Activated CD4-positive, alpha-beta T cell treated with anti-CD3 and anti-CD28 coated beads, Interleukin-10, Interleukin-2, amounts not matched to agents 100 ng/mL and 50 ng/mL, durations not matched to agents 16 hours and 8 hours (primary cell): ENCODE measurements around the gene NPC1.
"Not testable (repeated sequence)": the region's sequence is repeated elsewhere in the genome, so short reads cannot be mapped to it uniquely, and the experiment has no call there.

Experiments
- DNase-seq: peaks from one replicate; pipeline ENCODE4 v3.0.0-alpha.2; 2020

The NPC1 gene

DNA sequence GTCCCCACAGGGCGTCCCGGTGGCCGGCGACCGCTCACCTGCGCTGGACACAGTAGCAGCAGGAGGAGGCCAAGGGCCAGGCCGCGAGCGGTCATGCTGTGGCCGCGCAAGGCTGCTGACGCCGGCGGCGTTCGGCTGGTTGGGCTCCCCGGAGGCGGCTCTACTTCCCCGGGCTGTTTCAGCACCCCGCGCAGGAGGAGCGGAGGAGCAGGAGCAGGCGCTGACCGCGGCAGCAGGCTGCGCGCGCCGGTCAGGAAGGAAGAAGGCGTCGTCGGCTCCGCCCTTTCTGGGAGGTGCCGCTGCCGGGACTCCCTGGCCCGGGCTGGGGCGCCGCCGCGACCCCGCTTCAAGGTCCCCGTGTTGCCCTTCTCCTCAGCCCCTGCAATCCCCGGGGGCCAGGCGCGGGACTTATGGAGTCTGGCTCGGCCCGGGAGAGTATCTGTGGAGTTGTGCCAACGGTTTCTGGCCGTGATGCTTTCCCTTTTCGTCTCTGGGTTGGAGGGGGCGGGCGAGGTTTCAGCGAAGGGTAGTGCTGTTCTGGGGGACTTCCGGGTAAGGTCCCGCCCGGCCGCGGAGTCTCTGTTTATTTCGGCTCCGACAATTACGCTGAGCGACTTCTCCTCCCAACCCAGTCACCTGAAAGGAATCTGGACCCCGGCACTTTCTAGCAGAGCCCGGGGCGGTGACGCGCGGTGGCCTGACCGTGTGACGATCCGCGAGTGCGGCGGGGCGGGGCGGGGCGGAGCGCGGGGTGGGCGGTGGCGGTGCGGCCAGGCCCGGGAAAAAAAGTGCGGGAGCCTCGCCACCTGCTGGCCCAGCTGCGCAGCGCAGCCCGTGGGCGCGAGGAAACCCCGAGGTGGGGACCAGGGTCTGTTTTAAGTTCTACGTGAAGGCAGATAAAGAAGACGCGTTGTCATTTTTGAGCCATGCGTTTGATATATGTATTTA is at the start of gene NPC1:
TSS of gene NPC1 (minus strand) at position 258 of the 948 bp plus-strand sequence. CDS start at position 95, 163 bp downstream.
- peak; percentile 94 for DNase-seq

DNA sequence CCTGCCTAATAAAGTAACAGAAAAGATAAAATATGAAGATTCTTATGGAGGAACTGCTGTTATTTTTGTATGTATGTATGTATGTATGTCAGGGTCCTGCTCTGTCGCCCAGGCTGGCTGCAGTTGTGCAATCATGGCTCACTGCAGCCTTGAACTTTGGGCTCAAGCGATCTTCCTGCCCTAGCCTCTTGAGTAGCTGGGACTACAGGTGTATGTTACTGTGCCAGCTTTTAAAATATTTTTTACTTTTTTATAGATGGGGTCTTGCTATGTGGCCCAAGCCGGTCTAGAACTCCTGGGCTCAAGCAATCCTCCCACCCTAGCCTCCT is 49.7 kb upstream of the NPC1 start:
- no peak for DNase-seq

DNA sequence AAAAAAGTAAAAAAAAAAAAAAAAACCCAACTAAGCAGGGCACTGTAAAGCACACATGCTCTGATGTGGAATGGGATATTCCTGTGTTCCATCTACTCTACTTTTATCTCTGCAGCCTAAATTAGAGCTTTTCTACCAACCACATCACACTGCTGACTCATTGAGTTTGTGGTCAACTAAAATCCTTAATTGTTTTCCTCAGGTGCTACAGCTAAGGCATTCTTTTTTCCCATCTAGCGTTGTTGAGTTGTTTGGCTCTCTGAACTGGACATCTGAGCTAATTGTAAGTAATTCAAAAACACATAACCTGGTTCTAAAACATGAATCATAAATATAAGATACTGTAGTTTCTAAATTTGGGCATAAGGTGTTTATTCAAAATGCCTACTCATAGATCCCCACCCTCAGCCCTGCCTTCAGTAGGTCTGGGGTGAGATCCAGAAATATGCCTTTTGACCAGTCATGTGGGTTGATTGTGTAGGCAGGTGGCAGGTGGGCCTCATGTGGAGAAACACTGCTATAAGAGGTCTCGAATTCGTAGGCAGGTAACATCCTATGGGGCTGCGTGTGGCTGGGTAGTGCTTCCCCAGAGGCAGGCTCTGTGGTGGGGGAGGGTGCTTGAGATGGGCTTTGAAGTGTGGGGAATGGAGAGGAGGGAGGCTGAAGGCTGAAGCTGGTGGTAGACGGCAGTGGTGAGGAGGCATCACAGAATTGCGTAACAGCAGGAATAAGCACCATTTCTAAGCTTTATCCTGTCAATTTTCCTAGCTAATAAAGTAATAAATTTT is 49.2 kb upstream of the NPC1 start:
- DNase-seq: no peak

DNA sequence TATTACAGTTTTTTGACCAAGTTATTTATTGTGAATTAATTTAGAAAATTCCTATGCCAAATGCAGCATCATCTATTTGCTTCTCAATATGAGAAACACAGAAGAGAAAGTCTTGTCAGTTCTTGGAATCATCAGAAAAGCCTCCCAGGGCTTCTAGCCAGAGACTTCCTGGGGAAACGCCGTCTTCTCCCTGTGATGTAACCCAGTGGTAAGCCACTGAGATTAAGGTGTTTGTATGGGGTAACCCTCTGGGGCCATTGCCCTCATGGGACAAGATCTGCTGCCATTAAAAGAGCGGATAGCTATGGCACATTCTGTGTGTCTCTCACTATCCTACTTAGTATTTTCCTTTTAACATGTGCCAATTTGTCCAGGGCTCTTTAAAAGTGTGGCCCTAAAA is 48.4 kb upstream of the NPC1 start:
- DNase-seq: no peak

DNA sequence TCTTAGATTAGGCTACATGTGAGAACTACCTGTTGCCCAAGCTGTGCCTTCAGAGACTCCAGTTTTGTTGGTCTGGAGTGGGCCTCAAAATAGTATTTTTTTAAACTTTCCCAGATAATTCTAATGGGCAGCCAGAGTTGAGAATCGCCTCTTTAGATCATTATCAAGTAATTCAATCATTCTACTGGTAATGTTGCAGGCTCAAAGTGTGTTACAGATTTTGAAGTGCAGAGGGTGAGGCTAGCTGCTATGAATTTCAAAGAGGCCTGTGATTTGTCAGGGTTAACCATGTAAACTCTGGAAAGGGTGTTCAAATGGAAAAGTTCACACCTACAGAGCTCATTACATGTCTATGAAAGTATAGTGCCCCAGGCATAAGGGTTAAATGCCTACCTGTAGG is 46.3 kb upstream of the NPC1 start:
- DNase-seq: no peak

DNA sequence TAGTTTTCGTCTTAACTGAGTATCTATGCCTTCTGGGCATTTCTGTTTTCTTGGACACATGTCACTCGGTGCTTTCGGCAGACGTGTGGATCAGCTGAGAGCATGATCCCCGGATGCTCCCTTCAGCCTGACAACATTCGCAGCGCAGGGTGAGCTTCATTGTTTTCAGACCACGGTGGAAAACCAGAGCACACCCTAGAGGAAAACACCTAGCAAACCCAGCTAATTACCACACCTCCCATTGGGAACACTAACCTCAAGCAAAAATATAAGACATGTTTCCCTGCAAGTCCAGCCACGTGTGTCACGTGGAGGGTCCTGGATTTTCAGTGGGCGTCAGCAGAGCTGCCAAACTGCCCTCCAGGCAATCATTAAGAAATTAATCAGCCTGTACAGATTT is 45.4 kb upstream of the NPC1 start:
- no peak for DNase-seq

DNA sequence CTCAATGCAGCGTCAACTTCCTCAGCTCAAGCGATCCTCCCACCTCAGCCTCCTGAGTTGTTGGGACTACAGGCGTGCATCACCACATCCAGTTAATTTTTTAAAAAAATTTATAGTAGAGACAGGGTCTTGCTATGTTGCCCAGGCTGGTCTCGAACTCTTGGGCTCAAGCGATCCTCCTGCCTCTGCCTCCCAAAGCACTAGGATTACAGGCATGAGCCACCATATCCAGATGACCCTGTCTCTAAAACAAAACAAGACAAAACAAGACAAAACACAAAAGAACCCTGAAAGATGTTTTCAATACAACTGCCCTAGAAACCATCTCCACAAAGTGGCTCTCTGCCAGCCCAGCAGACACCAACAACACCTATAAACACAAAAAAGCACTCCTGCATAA is 45.0 kb upstream of the NPC1 start:
- no peak for DNase-seq

DNA sequence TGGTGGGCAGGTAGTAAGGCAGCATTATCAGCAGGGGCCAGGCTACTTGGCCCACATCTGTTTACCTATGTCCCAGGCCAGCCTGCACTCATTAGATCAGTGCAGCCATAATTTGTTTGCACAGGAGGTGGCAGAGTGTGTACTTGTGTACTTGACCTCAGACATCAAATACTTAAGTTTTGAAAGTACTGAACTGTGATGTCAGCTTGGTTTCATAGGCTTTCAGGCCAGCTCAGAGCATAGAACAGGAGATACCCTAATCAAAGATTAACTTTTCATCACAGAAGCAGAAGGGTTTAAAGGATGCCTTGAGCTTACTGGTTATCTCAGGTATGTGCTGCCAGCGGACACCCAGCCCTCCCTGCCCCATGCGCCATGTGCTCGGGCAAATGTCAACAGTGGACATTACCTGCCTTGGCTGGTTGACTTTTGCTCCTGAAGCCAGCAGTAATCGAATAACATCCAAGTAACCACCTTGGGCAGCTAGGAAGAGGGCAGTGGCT is 43.2 kb upstream of the NPC1 start:
- no peak for DNase-seq

DNA sequence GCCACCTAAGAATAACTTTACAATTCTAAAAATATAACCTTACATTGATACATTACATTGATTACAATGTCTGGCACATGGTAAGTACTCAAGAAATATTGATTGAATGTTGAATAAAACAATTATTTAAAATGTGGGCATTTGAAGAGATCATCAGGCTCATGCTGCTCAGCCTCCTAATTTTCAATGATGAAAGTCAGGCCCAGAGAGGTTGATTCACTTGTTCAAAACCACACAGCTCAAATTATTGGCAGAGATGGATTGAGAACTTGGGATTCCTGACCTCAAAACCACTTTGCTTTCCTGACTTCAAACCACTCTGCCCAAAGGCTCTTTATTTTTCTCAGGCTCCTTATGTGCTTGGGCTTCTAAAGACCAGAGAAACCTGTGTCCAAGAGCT is 41.7 kb upstream of the NPC1 start:
- no peak for DNase-seq

DNA sequence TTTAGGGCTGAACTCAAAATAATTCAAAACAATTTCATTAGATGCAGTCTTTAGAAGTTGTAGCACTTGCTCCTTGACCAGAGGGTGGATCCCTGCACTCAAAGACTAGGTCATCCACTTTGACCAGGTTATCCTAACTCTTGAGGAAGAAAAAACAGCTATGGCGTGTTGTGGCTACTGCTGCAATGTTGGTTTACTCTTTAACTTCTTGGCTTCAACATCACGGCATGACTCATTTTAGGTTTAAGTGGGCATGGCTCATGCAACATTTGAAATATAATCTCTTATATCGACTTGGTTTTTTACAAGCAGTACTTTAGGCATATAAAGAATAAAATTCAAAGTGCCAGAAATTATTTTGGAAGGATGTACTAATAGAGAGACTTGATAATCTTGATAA is 41.0 kb upstream of the NPC1 start:
- no peak for DNase-seq

DNA sequence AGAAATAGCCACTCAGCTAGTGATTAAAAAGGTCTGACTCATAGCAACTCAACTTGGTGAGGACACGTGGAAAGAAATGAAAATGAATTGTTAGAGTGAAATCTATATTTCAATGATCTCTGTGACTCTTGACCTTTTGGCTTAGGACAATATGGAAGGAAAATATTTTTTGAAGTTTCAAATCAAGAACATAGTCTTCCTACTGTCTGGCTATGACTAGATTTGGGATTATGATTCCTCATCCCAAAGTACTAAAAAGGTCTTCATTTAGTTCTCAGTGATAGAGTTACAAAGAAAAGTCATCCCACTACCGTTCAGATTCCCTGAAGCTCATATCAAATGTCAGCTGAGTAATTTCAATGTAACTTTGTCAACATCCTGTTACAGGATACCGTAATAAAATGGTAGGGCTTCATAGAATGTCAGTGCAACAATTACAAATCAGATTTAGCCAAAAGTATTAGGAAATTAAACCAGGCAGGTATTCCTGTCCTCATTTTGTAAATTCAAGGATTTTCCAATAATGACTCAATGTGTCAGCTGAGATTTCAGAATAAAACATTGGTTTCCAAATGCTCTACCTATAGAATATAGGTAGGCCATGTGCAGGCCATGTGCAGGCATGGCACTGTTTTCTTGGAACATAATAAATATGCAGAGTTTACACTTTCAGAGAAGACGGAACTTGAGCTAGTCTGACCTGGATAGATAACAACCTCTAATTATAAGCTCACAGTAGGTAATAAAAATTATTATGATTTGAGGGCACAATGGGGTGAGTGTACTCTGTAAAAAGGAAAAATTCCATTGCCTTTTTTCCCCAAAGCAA is 40.4 kb upstream of the NPC1 start:
- no peak for DNase-seq

DNA sequence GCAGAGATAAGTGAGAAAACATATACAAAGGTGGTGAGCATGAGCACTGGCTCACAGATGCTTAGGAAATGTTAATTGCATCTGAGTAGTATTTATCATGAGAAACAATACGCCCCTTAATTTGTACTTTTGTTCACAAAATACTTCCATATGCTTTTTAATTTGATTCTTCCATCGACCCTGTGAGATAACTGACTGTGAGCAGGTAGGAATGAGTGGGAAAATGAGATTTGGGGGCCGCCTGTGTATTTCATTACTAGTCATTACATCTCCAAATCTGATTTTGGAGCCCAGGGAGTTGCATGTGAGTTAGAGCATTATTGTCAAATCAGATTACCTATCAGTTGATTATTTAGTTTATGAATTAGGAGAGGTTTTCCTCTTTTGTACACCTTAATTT is 36.7 kb upstream of the NPC1 start:
- DNase-seq: no peak

DNA sequence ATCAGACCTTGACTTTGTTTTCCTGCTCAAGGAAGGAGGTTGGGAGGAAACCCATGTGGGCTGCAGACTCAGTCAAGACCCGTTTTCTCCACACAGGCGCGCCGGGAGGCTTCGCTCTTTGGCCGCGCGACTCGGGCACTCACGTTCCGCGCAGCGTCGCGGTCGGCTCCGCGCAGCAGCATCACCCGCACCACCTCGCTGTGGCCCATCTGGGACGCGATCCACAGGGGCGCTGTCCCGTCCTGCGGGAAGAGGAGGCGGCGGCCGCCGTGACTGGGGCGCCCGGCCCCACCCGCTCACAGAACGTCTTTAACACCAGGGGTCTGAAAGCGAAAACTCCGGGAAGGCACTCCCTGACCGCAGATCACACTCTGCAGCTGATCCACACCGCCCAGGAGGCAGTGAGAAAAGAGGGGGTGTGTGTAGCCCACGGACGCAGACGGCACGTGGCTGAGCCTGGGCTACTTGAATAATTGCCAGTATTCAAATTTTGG is 33.1 kb upstream of the NPC1 start:
- no peak for DNase-seq

DNA sequence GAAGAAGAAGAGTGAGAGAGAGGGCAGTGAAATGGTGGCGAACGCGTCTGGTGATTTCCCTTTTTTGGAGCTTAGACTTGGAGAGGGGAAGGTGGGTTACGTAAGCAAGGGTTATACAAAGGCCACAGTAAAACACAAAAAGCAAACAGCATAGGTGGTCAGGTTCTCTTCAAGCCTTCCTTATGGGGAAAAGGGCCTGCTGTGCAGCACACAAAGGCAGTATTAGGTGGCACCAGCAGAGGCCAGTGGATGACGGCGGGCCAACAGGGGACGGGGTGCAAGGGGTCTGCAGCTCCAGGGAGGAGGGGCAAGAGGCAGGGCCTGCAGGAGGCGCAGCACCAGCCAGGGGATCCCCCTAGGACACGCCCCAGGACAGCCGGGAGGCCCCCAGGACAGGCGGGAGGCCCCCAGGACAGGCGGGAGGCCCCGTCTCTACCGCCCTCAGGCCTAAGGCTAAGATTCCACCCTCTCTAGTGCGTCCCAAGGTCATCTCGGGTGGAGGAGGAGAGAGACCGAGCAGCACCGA is 32.6 kb upstream of the NPC1 start:
- DNase-seq: no peak

DNA sequence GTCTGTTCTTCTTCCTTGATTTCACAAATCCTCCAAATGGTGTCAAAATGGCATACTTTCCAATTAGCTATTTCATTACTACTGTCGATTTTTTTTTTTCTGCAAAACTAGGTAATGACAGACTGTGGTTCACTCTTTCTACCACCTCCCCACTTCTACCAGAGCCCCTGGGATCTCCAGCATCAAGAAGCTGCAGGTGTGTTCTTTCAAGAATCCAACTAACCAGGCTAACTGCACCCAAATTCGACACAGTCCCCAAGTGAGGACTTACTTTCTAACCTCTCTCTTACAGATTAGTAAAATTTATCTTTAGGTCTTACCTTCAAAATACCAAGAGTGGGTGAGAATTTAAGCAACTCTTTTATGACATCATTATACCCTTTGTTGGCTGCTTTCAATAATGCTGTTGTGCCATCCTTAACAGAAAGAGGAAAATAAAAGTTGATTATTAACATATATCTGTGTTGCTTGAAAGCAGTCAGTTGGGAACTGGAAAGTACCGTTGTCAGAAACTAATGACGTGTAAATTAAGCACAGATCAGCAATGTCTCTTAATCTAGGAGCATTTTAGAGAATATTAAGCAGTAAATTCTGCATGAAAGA is 31.2 kb upstream of the NPC1 start:
- no peak for DNase-seq

DNA sequence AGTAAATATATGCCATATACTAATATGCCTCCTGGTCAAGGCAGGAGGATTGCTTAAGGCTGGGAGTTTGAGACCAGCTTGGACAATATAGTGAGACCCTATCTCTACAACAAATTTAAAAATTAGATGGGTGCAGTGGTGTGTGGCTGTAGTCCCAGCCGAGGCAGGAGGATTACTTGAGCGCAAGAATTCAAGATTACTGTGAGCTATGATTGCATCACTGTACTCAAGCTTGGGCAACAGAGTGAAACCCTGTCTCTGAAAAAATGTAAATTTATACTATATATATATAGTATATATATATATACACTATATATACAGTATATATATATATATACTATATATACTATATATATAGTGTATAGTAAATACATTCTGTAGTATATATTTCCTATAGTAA is 30.0 kb upstream of the NPC1 start:
- DNase-seq: no peak

DNA sequence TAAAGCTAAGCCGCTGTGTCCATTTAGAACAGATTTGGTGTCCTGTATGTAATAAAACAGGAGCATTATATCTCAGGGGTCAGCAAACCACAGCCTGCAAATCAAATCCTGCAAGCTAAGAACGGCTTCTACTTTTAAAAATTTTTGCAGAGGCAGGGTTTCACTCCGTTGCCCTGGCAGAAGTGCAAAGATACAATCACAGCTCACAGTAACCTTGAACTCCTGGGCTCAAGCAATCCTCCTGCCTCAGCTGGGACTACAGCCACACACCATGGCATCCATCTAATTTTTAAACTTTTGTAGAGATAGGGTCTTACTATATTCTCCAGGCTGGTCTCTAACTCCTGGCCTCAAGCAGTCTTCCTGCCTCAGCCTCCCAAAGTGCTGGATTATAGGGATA is 28.6 kb upstream of the NPC1 start:
- no peak for DNase-seq

DNA sequence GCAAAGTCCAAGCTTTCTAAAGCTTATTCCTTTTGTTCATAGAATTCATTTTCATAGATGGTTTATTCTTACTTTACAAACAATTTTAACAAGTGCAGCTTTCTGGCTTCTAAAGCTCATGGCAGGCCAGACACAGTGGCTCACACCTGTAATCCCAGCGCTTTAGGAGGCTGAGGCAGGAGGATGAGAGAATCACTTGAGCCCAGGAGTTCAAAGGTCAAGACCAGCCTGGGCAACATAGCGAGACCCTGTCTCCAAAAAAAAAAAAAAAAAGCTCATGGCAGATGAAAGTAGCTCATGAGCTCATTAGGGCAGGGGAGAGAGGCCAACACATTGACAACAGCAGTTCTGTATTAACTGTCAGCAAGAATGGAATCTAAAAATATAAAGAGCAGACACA is 28.1 kb upstream of the NPC1 start:
- no peak for DNase-seq

DNA sequence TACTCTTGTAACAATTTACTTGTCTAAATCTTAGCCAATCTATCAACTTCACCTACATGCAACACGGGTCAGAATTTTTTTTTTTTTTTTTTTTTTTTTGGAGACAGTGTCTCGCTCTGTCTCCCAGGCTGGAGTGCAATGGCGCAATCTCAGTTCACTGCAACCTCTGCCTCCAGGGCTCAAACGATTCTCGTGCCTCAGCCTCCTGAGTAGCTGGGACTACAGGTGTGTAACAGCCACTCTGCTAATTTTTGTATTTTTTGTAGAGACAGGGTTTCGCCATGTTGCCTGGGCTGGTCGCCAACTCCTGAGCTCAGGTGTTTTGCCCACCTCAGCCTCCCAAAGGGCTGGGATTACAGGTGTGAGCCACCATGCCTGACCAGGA is 26.8 kb upstream of the NPC1 start:
- not testable (repeated sequence) for DNase-seq

DNA sequence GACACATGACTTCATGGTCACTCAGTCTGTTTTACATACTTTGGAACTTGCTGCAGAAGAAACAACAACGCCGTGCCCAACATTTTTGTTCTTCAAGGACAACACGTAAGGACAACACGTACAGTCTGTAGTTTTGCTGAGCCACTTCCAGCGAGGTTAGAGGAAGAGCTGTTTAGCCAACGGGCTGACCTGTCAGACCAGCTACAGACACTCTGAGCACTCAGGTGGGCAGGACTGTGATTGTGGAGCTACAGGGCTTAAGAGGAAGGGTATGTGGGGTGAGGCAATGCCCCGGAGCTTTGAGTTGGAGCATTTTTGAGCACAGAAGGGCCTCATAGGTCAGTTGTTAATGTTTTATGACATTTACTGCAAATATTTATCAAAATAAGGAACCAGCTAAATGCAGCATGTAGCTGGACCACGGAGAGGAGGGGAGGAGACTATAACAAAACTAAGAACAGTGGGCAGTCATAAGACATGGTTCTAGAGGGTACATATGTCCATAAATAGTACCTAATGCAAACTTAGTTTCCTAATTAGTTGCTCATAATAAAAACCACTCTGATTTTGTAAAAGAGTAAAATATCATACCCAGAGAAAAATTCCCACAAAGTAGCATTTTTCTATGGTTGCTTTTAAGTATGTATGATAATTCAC is 26.3 kb upstream of the NPC1 start:
- no peak for DNase-seq

DNA sequence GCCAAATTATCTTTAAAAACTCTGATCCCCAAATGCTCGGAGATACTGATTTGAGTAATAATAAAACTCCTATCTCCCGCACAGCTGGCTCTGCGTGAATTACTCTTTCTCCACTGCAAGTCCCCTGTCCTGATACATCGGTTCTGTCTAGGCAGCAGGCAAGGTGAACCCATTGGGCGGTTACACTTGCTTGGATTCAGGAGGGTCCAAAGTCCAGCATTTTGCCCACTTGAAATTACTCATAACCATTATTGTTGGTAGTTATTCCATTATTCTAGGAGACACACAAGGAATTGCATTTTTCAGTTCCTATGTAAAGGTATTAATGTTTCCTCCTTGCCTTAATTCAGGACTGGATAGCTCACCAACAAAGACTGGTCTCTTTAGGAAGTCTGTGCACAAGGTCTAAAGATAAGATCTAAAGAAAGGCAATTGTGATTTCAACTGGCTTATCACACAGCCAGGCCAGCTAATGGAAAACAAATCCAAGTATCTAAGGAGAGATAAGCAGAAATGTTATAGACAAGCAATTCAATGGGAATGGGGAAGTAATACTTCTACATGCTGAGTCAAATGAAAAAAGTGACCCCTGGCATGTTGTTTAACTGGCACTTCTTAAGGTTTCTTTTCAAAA is 23.2 kb upstream of the NPC1 start:
- DNase-seq: no peak
